AG04449 (cell line): ENCODE results near the gene GXYLT2.

Experiments used
- CTCF ChIA-PET: fragments of 350-600 bp; formaldehyde crosslinking; extraction: SDS; loops from one replicate; lab custom pipeline; 2021; ENCODE audit warnings: antibody characterized with exemption; lab: Yijun Ruan, JAX
- POLR2A ChIA-PET: fragments of 400-600, 350-600 bp; formaldehyde crosslinking; extraction: SDS; loops from one replicate; lab custom pipeline; 2020; ENCODE audit warnings: antibody characterized with exemption, inconsistent platforms; lab: Yijun Ruan, JAX
- DNase-seq: peaks from one replicate; pipeline ENCODE4 v3.0.0-alpha.2; 2010; ENCODE audit warnings: low read depth, low spot score
- H3K4me3 ChIP-seq: 2 replicates; pipeline ENCODE4 v1.5.1; 2011; ENCODE audit warnings: low read depth, mild to moderate bottlenecking, control low read depth, low read length
- TF ChIP-seq, protein P1 (sequence below): IDR thresholded peaks from one replicate; pipeline ENCODE4 v1.5.1; 2011; ENCODE audit warnings: mild to moderate bottlenecking, moderate library complexity, low read length, control low read depth, inconsistent platforms; ENCODE audit not compliant: insufficient read depth; ENCODE audit errors: missing control alignments

Gene GXYLT2

DNA sequence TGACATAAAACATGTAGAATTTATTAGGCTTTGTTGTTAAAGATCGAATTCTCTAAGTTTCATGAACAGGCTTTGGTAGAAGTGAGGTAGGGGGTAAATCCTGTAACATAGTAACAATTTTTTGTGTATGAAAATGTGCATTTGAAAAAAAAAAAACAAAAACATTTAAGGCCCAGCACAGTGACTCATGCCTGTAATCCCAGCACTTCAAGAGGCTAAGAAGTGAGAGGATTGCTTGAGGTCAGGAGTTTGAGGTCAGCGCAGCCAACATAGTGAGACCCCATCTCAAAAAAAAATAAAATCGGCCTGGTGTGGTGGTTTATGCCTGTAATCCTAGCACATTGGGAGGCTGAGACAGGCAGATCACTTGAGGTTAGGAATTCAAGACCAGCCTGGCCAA, 81.9 kb downstream of the GXYLT2 start:
- CTCF ChIA-PET, result no interaction called here
- POLR2A ChIA-PET, result no interaction called here
- no peak overlapping the region for H3K4me3 ChIP-seq
- TF ChIP-seq, protein P1, sequence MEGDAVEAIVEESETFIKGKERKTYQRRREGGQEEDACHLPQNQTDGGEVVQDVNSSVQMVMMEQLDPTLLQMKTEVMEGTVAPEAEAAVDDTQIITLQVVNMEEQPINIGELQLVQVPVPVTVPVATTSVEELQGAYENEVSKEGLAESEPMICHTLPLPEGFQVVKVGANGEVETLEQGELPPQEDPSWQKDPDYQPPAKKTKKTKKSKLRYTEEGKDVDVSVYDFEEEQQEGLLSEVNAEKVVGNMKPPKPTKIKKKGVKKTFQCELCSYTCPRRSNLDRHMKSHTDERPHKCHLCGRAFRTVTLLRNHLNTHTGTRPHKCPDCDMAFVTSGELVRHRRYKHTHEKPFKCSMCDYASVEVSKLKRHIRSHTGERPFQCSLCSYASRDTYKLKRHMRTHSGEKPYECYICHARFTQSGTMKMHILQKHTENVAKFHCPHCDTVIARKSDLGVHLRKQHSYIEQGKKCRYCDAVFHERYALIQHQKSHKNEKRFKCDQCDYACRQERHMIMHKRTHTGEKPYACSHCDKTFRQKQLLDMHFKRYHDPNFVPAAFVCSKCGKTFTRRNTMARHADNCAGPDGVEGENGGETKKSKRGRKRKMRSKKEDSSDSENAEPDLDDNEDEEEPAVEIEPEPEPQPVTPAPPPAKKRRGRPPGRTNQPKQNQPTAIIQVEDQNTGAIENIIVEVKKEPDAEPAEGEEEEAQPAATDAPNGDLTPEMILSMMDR, result no peak
- no peak for DNase-seq

DNA sequence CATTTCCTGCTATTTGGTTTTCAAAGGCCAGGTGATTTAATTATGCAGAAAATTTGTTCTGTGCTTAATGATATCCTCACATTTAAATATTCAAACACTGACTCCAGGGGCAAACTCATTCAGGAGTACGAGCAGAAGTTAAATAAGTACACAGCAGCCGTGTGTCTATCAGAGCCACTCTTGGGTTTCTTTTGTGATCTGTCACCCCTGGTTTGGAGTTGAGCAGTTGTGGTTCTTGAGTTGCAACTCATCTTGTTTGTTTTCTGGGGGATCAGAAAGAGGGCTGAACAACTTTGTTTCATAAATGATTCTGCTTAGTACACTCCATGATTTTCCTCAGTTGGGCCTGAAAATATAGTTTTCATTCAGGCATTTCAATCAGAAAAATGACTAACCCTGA, 83.1 kb downstream of the GXYLT2 start:
- CTCF ChIA-PET, result no interaction called here
- TF ChIP-seq, protein P1, result no peak
- H3K4me3 ChIP-seq, result no peak overlapping the region
- DNase-seq, result no peak
- POLR2A ChIA-PET, result no interaction called here

DNA sequence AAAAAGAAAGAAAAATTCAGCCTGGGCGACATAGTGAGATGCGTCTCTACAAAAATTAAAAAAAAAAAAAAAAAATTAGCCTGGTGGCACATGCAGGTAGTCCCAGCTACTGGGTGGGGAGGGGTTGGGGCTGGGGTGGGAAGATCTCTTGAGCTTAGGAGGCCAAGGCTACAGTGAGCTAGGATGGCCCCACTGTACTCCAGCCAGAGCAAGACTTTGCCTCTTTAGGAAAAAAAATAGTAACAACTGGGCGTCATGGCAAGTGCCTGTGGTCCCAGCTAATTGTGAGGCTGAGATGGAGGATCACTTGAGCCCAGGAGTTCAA, 84.8 kb downstream of the GXYLT2 start:
- ChIA-PET CTCF (no interaction called here), POLR2A (no interaction called here)
- H3K4me3 ChIP-seq, result no peak overlapping the region
- TF ChIP-seq, protein P1, result no peak
- no peak for DNase-seq

DNA sequence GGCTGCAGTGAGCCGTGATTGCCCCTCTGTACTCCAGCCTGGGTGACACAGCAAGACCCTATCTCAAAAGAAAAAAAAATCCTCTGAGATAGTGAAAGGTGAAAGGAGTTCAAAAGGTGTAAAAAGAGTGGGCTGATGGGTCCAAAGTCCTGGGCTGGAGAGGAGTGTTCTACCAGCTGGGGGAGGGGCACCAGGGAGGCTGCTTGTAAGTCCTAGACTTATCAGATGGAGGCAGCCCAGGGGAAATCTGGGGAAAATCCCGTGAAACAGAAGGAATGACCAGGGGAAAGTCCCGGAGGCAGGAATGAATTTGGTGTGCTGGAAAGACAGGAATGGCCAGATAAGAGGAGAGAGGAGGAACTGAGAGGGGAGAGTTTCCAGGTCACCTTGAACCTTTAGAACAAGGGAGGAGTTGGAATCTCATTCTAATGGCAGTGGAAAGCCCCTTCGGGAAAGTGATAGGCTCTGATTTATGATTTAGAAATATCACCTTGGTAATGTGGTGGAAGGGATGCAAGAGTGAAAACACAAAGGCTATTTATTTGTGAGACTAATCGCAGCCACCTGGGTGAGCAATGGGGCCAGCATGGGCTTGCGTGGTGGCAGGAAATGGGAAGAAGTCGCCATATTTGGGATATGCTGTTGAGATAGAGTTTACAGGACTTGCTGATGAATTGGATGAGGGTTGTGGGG, 85.3 kb downstream of the GXYLT2 start:
- ChIA-PET POLR2A (no interaction called here), CTCF (no interaction called here)
- no peak overlapping the region for H3K4me3 ChIP-seq
- TF ChIP-seq, protein P1, result no peak
- no peak for DNase-seq

DNA sequence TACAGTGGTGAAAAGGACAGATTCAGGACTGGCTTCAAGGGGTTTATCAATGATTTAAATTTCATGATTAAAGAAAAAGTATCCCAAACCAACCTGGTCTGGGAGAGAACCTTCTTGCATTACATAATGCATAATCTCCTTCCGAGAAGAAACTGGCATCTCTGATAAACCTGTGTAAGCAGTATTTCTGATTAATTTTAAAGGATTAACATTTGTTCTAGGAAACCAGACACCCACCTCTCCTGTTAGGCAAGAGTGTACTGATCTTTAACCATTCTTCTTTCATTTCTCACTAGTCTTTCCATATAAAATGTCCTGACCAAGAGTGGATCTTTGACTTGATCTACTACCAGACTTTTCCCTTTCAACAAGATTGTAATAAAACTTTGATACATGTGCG, 85.9 kb downstream of the GXYLT2 start:
- CTCF ChIA-PET, result no interaction called here
- H3K4me3 ChIP-seq, result no peak overlapping the region
- TF ChIP-seq, protein P1, result no peak
- no peak for DNase-seq
- POLR2A ChIA-PET, result no interaction called here

DNA sequence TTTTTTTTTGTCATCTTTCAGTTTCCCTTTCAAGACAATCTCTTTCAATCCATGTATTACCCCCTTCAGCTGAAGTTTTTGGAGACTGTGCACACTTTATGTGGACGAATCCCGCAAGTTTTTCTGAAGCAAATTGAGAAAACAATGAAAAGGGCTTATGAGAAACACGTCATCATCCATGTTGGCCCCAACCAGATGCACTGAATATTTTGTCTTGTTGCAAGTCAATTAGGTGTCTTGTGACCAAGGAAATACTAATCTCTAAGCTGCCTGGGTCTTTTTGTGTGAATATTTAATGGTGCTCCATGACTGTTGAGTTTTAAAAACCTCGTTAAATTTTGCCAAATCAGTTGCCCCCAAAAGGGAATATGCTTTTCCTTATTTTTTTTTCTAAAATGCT, 87.1 kb downstream of the GXYLT2 start:
- POLR2A ChIA-PET, result no interaction called here
- H3K4me3 ChIP-seq, result no peak overlapping the region
- TF ChIP-seq, protein P1, result no peak
- DNase-seq, result no peak
- CTCF ChIA-PET, result interaction anchor here (0.6 to 1.6 kb wide), 4 partner anchors 22 to 1261 kb away, joined by 3 to 4 read pairs (median 4); no protein-coding TSS in a partner anchor
